Astrocyte (in vitro differentiated cells and primary cell): ENCODE measurements around the gene NRF1. TPM values are rescaled to one million over a fixed set of nuclear protein-coding genes. Genes with fewer than 3 reads are reported as not detected.

Experiments
- DNase-seq: peaks from one replicate; pipeline ENCODE4 v3.0.0-alpha.2; 2010; ENCODE audit warnings: low read depth
- FAIRE-seq: peaks from 2 replicates; lab custom pipeline; 2011; peaks lifted over from hg19 to GRCh38; lab: Jason Lieb, UNC
- H2AFZ ChIP-seq: 2 replicates; pipeline ENCODE4 v1.6.0; 2012; ENCODE audit warnings: low read depth, low read length, inconsistent platforms
- H3K27ac ChIP-seq: 2 replicates; pipeline ENCODE4 v1.5.1; 2011; ENCODE audit warnings: low read depth, low read length, inconsistent platforms
- H3K27me3 ChIP-seq: 2 replicates; pipeline ENCODE4 v1.6.0; 2011; ENCODE audit warnings: low read length, inconsistent platforms; ENCODE audit not compliant: insufficient read depth
- H3K36me3 ChIP-seq: 2 replicates; pipeline ENCODE4 v1.5.1; 2011; ENCODE audit warnings: low read length, inconsistent platforms; ENCODE audit not compliant: insufficient read depth
- H3K4me1 ChIP-seq: 2 replicates; pipeline ENCODE4 v1.5.1; 2011; ENCODE audit warnings: low read length, inconsistent platforms; ENCODE audit not compliant: insufficient read depth
- H3K4me2 ChIP-seq: 2 replicates; pipeline ENCODE4 v1.6.0; 2012; ENCODE audit warnings: low read length, inconsistent platforms
- H3K4me3 ChIP-seq: 2 replicates; pipeline ENCODE4 v1.5.1; 2011; ENCODE audit warnings: low read depth, mild to moderate bottlenecking, low read length, inconsistent platforms; ENCODE audit not compliant: insufficient read depth
- H3K79me2 ChIP-seq: 2 replicates; pipeline ENCODE4 v1.6.0; 2012; ENCODE audit warnings: mild to moderate bottlenecking, low read length, inconsistent platforms; ENCODE audit not compliant: insufficient read depth
- H3K9ac ChIP-seq: 2 replicates; pipeline ENCODE4 v1.6.0; 2012; ENCODE audit warnings: mild to moderate bottlenecking, low read length, inconsistent platforms
- H3K9me3 ChIP-seq: 2 replicates; pipeline ENCODE4 v1.5.1; 2012; ENCODE audit warnings: low read depth, mild to moderate bottlenecking, low read length, inconsistent platforms; ENCODE audit not compliant: insufficient read depth
- H4K20me1 ChIP-seq: 2 replicates; pipeline ENCODE4 v1.6.0; 2012; ENCODE audit warnings: low read length, inconsistent platforms; ENCODE audit not compliant: insufficient read depth
- H3K27ac Mint-ChIP-seq: one replicate; pipeline ENCODE4 v1.8.0; 2021; ENCODE audit warnings: mild to moderate bottlenecking, mixed read lengths; ENCODE audit not compliant: unreplicated experiment
- H3K27me3 Mint-ChIP-seq: one replicate; pipeline ENCODE4 v1.8.0; 2021; ENCODE audit warnings: low read depth, mixed read lengths; ENCODE audit not compliant: unreplicated experiment
- H3K36me3 Mint-ChIP-seq: one replicate; pipeline ENCODE4 v1.8.0; 2021; ENCODE audit warnings: low read depth, mixed read lengths; ENCODE audit not compliant: unreplicated experiment
- H3K4me1 Mint-ChIP-seq: one replicate; pipeline ENCODE4 v1.8.0; 2021; ENCODE audit warnings: low read depth, mixed read lengths; ENCODE audit not compliant: unreplicated experiment
- H3K4me3 Mint-ChIP-seq: one replicate; pipeline ENCODE4 v1.8.0; 2021; ENCODE audit warnings: mild to moderate bottlenecking, moderate library complexity, mixed read lengths; ENCODE audit not compliant: unreplicated experiment
- H3K9me3 Mint-ChIP-seq: one replicate; pipeline ENCODE4 v1.8.0; 2021; ENCODE audit warnings: mild to moderate bottlenecking, mixed read lengths; ENCODE audit not compliant: unreplicated experiment
- EZH2 ChIP-seq: IDR thresholded peaks from 2 replicates; pipeline ENCODE4 v1.6.1; 2012; ENCODE audit warnings: mild to moderate bottlenecking, low read length, inconsistent platforms; ENCODE audit not compliant: insufficient read depth
- total RNA-seq: library from RNA; stranded (reverse); gene quantifications from 2 replicates; pipeline ENCODE4 v1.2.1, GENCODE V29; 2021
- TF ChIP-seq, protein P1 (sequence below): IDR thresholded peaks from 2 replicates; pipeline ENCODE4 v1.5.1; 2011; ENCODE audit warnings: low read depth, mild to moderate bottlenecking, inconsistent platforms, low read length, moderate library complexity; ENCODE audit not compliant: insufficient read depth

Gene NRF1
- total RNA-seq, 1 donor from 2014 or later, result 12.7 TPM

- Histone ChIP-seq H3K79me2 (no peaks in the 10 kb centered on the region), H2AFZ (no peak overlapping the region), H3K9me3 (no peaks in the 10 kb centered on the region), H3K27ac (no peak overlapping the region), H3K36me3 (no peaks in the 10 kb centered on the region), H3K4me1 (no peaks in the 10 kb centered on the region), H3K27me3 (no peaks in the 10 kb centered on the region), H3K9ac (no peak overlapping the region), H3K4me2 (no peak overlapping the region), H4K20me1 (no peaks in the 10 kb centered on the region), H3K4me3 (no peak overlapping the region)
- Mint-ChIP-seq H3K4me3 (no peak overlapping the region), H3K4me1 (no peaks in the 10 kb centered on the region), H3K27me3 (no peaks in the 10 kb centered on the region), H3K36me3 (peaks cover 24% of the 10 kb centered on the region), H3K27ac (no peak overlapping the region), H3K9me3 (peaks cover 1% of the 10 kb centered on the region)
- no peak for DNase-seq
- FAIRE-seq, result no peak
- TF ChIP-seq EZH2, result no peak
These were observed 137.0 kb downstream of the NRF1 start for GRCh38 chr7:129748356-129749109.

- no peak overlapping the region for H2AFZ ChIP-seq
- no peaks in the 10 kb centered on the region for H3K4me1 Mint-ChIP-seq
- no peaks in the 10 kb centered on the region for H4K20me1 ChIP-seq
- H3K9ac ChIP-seq, result no peak overlapping the region
- peaks cover 24% of the 10 kb centered on the region for H3K36me3 Mint-ChIP-seq
- FAIRE-seq, result no peak
- no peaks in the 10 kb centered on the region for H3K4me1 ChIP-seq
- H3K27ac Mint-ChIP-seq, result no peak overlapping the region
- H3K36me3 ChIP-seq, result no peaks in the 10 kb centered on the region
- DNase-seq, result no peak
- TF ChIP-seq EZH2, result no peak
- TF ChIP-seq, protein P1, sequence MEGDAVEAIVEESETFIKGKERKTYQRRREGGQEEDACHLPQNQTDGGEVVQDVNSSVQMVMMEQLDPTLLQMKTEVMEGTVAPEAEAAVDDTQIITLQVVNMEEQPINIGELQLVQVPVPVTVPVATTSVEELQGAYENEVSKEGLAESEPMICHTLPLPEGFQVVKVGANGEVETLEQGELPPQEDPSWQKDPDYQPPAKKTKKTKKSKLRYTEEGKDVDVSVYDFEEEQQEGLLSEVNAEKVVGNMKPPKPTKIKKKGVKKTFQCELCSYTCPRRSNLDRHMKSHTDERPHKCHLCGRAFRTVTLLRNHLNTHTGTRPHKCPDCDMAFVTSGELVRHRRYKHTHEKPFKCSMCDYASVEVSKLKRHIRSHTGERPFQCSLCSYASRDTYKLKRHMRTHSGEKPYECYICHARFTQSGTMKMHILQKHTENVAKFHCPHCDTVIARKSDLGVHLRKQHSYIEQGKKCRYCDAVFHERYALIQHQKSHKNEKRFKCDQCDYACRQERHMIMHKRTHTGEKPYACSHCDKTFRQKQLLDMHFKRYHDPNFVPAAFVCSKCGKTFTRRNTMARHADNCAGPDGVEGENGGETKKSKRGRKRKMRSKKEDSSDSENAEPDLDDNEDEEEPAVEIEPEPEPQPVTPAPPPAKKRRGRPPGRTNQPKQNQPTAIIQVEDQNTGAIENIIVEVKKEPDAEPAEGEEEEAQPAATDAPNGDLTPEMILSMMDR, result no peak
- H3K9me3 ChIP-seq, result no peaks in the 10 kb centered on the region
- H3K79me2 ChIP-seq, result no peaks in the 10 kb centered on the region
- peaks cover 1% of the 10 kb centered on the region for H3K9me3 Mint-ChIP-seq
- H3K27ac ChIP-seq, result no peak overlapping the region
- no peak overlapping the region for H3K4me2 ChIP-seq
- H3K4me3 Mint-ChIP-seq, result no peak overlapping the region
- H3K27me3 ChIP-seq, result no peaks in the 10 kb centered on the region
- H3K4me3 ChIP-seq, result no peak overlapping the region
- no peaks in the 10 kb centered on the region for H3K27me3 Mint-ChIP-seq
These were observed 138.6 kb downstream of the NRF1 start for GRCh38 chr7:129750091-129750490.

DNA sequence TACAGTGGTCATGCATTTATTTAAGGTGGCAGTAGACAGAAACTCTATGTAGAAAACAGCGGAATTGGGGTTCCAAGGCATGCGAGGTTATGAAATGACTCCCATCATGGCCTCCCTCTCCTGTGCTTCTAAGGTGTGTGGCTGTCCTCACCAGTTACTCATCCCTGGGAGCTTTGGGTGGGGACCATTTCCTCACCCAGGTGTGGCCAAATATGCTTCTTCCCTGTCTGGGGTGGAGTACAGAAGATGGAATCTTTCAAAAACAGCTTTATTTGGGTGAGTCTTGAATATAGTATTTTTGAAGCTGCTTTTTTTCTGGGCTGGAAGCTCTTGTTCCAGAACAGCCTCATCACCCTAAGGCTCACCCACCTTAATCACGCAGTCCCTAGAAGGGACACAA, 139.0 kb downstream of the NRF1 start:
- H3K36me3 ChIP-seq, result no peaks in the 10 kb centered on the region
- Mint-ChIP-seq H3K4me1 (no peaks in the 10 kb centered on the region), H3K27me3 (no peaks in the 10 kb centered on the region), H3K9me3 (peaks cover 1% of the 10 kb centered on the region), H3K27ac (no peak overlapping the region), H3K4me3 (peak overlapping the region; percentile 51), H3K36me3 (peaks cover 24% of the 10 kb centered on the region)
- H4K20me1 ChIP-seq, result no peaks in the 10 kb centered on the region
- H2AFZ ChIP-seq, result no peak overlapping the region
- no peaks in the 10 kb centered on the region for H3K9me3 ChIP-seq
- no peak overlapping the region for H3K4me2 ChIP-seq
- no peak overlapping the region for H3K4me3 ChIP-seq
- no peak overlapping the region for H3K9ac ChIP-seq
- no peak overlapping the region for H3K27ac ChIP-seq
- DNase-seq, result no peak
- H3K79me2 ChIP-seq, result no peaks in the 10 kb centered on the region
- TF ChIP-seq, protein P1, result no peak
- TF ChIP-seq EZH2, result no peak
- no peak for FAIRE-seq
- no peaks in the 10 kb centered on the region for H3K4me1 ChIP-seq
- no peaks in the 10 kb centered on the region for H3K27me3 ChIP-seq
